GM18909 (cell line): ENCODE measurements around the gene TMEM231.

Experiments used
- ATAC-seq: cut with Tn5 transposase; IDR thresholded peaks from one replicate; pipeline ENCODE4 v1.9.1; 2021; ENCODE audit warnings: mild to moderate bottlenecking; ENCODE audit not compliant: unreplicated experiment, poor library complexity

The TMEM231 gene

DNA sequence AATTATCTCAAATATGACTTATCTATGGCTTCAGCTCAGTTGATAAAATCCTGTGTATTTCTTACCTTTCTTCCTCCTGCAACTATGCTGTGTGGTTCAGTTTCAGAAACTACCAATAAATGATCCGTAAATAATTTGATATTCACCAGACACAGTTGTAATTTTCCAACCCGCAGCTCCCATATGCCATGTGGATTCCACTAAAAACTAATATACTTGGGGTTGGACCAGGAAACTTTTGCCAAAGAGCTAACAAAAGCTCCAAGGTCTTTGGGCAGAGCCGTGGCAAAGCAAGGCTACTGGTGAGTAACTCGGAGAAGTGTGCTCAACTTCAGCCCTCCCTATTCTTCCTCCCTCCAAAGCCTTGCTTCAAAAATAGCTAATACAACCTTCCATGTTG lies 58.5 kb downstream of the TMEM231 start:
- no peak for ATAC-seq

DNA sequence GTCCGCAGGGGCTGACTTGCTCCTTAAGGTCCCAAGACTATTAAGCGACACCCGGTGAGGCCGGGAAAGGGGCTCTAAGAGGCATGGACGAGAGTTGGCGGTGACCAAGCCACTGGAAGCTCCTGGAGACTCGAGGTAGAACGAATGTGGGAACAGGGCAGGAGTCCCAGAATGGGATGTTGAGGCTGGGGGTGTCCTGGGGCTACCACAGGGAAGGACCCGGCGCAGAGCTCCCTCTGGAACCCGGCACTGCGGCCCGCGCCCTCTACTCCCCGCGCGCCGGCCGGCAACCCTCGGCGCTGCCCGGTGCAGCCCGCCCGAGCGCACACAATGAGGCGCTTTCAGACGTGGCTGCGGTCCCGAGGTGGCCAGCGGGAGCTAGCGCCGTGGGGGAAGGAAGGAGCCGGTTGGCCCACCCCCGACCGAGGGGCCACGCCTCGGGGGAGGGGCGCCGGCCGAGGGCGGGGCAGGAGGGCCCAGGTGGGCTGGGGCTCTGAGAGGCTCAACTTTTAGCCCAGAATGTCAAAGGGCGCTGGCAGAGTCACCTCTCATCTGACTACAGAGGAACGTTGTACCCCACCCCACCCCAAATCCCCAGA lies 60.9 kb downstream of the TMEM231 start, which contains the start of gene CHST6:
Gene CHST6, minus strand, starts transcription at position 366 of the 599 bp plus-strand sequence. CDS start 15,613 bp downstream, outside the sequence.
- no peak for ATAC-seq

DNA sequence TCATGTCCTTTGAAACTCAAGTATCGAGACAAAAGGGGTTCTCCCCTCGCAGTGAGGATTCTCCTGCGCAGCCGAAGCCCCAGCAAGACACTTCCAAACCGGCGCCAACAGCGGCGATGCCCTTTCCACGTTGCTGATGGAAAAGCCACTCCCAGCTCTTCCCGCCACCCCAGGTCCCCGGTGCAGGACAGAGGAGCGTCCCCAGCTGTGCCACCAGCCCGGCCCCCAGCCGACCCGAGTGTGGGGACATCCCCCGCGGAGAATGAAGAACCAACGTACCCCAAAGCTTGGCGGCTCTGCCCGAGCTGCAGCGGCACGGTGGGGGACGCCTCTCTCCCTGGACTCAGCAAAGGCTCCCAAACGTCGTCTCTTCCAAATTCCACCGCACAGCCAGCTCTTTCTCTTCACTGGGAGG lies 61.4 kb downstream of the TMEM231 start:
- no peak for ATAC-seq

DNA sequence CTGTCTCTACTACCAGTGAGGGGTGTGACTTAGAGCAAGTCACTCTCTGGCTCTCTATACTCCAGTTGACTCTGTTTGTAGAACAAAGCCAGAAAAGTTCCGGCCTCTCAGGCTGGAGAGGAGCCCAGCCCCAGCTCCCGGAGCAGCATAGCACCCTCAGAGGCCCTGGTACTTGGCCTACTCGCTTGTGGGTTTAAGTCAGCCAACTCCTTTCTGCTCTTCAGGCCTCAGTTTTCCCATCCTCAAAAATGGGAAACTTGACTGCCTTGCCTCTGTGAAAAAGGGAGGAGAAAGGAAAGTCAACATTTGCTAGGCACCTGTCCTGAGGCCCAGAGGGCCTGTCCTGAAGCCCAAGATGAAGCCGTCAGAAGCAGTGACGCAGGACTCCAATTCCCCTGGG lies 61.9 kb downstream of the TMEM231 start:
- ATAC-seq: no peak

DNA sequence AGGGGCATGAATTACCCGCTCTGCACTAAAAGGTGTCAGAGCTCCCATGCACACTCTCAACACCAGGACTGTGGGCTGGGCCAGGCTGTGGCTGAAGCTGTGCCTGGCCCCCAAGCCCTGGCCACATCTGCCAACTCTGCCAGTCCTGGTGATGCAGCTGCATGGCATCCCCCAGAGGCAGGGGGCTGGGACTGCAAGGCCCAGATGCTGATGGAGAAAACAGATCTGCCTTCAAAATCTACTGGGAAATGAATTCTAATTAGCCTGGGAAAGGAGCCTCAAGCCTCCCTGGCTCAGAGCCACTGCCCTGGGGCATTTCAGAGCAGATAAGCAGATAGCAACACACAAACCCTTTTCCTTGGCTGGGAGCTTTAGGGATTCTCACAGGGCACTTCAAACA lies 64.2 kb downstream of the TMEM231 start:
- ATAC-seq: no peak

DNA sequence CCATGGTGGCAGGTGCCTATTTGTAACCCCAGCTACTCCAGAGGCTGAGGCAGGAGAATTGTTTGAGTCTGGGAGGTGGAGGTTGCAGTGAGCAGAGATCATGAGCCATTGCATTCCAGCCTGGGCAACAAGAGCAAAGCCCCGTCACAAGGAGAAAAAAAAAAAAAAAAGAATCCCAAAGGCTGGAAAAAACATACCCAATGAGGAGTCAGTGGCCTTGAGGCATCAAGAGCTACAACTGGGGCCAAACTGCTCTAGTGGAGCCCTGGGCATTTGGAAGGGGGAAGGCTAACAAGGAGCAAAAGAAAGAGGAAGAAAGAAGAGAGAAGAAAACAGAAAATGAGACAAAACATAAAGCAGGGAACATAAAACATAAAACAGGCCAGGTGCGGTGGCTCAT lies 67.7 kb downstream of the TMEM231 start:
- ATAC-seq: no peak
